Myocyte (in vitro differentiated cells): ENCODE data around the gene EMP1. TPM values are rescaled to one million over a fixed set of nuclear protein-coding genes. Genes with fewer than 3 reads are reported as not detected.
A peak's percentile ranks its signal among the peaks of the same experiment; 100 is the strongest.

Source experiments
- DNase-seq: peaks from one replicate; pipeline ENCODE4 v3.0.0-alpha.2; 2012; ENCODE audit warnings: low read depth
- total RNA-seq: library from RNA; depleted of rRNA; stranded (reverse); fragments of >200 nt; gene quantifications from 2 replicates; pipeline ENCODE4 v1.2.3, GENCODE V29; 2014

The EMP1 gene
- total RNA-seq, 1 donor from 2014 or later: 141 TPM

- no peak for DNase-seq
Observed at GRCh38 chr12:13219320-13219719, 22.8 kb downstream of the EMP1 start.

DNA sequence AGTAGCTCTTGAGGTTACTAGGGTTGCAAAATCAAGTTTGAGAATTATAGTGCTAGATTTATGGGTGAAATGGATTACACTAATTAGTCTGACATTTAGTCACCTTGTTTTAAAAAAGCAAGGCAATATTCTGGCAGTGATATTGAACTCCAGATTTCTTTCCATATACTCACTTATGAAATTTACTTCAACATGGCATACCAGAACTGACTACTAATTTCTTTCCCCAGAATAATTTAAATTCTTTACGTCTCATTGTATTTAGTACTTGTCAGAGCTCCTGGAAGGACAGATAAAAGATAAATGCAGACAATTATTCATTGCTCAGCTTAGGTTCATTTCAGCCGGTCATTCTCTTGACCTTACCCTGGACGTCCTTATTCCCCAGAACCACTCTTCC, 24.3 kb downstream of the EMP1 start:
- no peak for DNase-seq

- no peak for DNase-seq
Observed at GRCh38 chr12:13222076-13222475, 25.6 kb downstream of the EMP1 start.

DNA sequence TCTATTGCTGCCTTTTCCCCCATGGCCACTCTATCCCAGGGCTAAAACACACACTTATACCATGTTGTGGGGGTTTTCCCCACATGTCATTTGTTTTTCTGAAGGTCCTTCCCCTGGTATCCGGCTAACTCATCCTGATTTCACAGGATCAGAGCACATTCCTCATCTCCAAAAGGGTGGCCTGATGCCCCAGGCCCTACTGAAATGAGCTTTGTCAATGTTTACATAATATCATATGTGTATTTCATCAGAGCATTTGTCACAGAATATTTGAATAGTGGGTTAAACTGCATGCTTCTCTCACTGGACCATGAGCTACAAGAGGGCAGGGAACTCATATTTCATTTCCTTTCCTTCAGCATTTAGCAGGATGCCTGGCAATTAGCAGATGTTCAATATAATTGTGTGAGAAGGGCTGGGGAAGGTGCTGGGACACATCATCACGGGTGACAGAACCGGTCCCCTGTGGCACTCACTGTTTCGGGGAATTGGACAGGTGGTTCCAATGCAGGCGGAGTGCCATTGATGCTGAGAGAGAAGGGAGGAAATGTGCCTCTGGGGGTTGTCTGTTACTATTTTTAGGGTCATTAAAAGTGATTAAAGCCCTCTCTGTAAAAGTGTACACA, 26.8 kb downstream of the EMP1 start:
- no peak for DNase-seq

- no peak for DNase-seq
Observed at GRCh38 chr12:13223941-13224340, 27.4 kb downstream of the EMP1 start.

- no peak for DNase-seq
Observed at GRCh38 chr12:13227191-13227590, 30.7 kb downstream of the EMP1 start.

DNA sequence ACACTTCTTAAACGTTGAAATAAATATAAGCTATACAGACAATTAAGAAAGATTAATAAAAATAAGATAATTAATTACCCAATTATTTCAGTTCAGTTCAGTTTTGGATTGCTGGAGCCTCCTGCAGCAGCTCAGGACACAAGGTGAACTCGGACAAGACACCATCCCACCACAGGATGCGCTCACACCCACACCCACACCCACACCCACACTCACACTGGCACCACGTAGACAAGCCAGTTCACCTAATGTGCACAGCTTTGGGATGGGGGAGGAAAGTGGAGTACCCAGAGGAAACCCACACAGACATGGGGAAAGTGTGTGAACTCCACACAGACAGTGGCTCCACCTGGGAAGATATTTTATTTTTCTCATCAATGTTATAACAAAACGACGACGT, 32.1 kb downstream of the EMP1 start:
- no peak for DNase-seq

DNA sequence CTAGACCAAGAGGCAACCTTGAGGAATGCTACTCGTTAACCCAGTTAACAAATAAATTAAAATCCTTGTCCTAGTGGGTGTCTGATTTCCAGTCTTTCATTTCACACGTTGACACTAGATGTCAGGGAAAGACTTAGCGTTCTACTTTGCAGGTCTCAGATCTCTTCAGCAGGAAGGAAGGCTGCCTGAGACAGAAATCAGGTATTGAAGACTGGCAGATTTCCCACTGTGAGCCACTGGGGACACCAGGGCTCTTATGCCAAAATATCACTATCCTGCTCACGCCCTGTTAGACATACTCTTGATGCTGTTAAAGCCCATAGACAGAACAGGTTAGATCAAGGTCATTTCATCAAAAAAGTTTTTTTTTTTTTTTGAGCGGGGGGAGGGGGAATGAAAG, 33.0 kb downstream of the EMP1 start:
- no peak for DNase-seq

DNA sequence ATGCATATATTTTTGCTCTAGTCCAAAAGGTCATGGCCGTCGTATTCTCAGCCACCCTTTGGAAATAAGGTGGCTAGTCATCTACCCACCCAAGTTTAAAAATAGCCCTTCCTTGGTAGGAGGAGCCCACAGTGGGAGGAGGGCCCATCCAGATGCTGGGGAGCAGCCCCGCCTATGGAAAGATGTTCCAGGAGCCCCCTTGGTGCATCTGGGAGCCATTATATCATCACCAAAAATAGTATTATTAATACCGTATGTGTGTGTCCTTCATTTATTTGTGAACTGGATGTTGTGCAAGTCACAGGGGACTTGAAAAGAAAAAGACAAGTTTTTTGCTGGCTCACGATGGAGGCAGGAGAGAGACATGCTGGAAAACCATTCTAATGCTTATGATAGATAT, 34.0 kb downstream of the EMP1 start:
- no peak for DNase-seq

GRCh38 chr12:13233830-13234641, 37.5 kb downstream of the EMP1 start:
- peak; percentile 74 for DNase-seq

DNA sequence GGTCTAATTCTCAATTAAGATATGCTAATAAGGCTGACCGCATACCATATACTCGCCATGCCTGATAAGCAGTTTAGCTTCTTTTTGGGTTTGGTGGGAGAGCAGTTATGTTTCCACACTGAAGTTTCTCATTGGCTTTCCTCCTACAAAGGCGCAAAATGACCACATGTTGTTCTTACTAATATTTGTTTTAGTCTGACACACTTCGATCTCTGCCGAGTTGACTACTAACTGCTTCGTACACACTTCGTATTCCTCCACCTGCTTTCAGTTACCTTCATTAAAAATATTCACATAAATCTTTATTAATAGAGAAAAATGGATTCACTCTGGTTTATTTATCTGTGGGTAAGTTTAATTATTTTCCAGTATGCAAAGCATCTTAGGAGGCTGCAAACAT, 41.7 kb downstream of the EMP1 start:
- no peak for DNase-seq

DNA sequence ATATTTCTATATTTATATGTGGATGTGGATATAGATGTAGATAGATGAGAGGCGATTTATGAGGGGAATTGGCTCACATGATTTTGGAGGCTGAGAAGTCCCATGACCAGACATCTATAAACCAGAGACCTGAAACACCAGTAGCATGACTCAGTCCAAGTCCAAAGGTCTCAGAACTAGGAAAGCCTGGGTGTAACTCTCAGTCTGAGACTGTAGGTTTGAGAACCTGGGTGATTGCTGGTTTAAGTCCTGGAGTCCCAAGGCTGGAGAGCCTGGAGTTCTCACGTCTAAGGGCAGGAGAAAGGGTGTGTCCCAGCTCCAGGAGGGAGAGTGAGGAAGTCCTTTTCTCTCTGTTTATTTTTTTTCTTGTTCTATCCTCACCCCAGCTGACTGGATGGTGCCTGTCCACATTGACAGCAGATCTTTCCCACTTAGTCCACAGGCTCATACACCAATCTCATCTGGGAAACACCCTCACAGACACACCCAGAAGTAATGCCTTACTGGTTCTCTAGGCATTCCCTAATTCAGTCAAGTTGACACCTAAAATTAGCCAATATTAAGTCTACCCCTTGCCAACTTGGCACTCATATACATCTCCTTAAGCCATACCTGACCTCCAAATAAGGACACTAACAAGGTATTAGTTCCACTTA, 45.4 kb downstream of the EMP1 start:
- DNase-seq: no peak

- DNase-seq: no peak
Observed at GRCh38 chr12:13242936-13243335, 46.4 kb downstream of the EMP1 start.

DNA sequence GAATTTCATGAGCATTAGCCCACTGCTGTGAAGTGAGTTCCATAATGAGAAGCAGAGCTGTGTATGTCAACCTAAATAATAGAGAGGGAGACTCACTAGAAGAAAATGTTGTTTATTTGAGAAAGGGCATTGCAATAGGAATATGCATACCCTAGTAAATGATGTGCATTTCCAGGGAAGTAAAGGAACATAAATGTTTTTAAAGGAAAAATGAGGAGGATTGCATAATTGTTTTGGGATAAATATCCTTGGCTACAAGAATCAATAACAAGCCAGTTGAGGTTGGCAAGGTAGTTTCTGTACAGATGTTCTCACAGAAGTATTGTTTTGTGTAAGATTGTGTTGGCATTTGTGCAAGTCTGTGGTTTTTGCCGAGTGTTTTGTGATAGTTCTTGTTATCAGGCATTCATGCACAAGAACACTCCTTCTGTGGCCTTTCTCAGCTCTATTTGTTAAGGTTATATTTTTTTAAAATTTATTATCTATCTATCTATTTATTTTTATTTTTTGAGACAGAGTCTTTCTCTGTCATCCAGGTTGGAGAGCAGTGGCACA, 47.1 kb downstream of the EMP1 start:
- DNase-seq: no peak

GRCh38 chr12:13247596-13247995, 51.1 kb downstream of the EMP1 start:
- DNase-seq: no peak

DNA sequence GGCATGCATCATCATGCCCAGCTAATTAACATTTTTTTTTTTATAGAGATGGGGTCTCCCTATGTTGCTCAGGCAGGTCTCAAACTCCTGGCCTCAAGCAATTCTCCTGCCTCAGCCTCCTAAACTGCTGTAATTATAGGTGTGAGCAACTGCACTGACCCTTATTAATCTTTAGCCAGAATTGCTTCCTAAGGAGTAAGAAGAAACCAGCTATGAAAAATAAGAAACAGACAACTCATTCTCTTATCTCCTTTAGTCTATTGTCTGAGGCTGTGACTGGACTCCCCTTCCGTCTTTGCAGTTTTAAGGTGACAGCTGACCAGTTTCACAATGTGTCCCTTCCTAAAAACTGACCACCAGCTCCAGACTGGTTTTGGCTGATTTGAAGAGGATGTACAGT, 52.4 kb downstream of the EMP1 start:
- DNase-seq: no peak

- DNase-seq: no peak
Observed at GRCh38 chr12:13250416-13250815, 53.9 kb downstream of the EMP1 start.

DNA sequence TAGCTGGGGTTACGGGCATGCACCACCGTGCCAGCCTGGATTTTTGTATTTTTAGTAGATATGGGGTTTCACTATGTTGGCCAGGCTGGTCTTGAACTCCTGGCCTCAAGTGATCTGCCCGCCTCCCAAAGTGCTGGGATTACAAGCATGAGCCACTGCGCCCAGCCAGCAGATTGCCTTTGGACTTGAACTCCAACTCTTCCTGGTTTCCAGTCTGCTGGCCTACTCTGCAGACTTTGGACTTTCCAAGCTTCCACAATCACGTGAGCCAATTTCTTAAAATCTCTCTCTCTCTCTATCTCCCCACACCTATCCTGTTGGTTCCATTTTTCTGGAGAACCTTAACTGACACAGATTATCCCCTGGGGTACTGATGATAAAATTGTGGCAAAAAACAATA, 55.0 kb downstream of the EMP1 start:
- DNase-seq: no peak

DNA sequence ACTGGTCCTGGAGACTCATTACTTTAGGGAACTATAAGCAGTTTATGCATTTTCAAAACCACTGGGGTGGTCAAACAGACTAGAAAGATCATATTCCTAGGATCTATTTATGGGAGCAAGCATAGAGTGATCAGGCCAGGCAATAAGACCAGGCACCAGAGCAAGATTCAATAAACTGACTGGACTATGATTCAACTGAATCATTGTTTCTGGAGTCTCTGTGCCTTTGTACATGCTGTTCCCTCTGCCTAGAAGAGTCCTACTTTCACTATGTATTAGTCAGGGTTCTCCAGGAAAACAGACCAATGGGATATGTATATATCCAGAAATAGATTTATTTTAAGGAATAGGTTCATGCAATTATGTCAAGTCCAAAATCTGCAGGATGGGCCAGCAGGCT, 55.5 kb downstream of the EMP1 start:
- no peak for DNase-seq

DNA sequence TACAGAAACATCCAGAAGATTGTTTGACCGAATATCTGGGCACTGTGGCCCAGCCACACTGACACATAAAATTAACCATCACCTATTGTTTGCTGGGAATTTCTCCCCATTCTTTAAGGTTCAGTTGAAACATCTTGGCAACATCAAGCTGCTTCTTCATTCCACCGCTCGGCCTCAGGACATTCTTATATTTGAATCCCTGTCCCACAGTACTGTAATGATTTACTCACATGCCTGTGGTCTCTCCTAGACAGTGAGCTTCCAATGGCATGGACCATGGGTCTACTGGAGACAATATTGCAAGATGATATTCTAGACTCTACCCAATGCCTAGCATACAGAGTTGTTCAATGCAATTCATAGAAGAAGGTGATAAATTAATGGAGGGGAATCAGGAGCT, 56.1 kb downstream of the EMP1 start:
- no peak for DNase-seq

- no peak for DNase-seq
Observed at GRCh38 chr12:13253966-13254760, 57.6 kb downstream of the EMP1 start.
